22Rv1 (cell line): ENCODE results near the gene SLC4A1.

Experiments used
- ZFX ChIP-seq: fragments of 450-650 bp; IDR thresholded peaks from 2 replicates; pipeline ENCODE4 v1.6.1; 2017; ENCODE audit warnings: antibody characterized with exemption, borderline replicate concordance
- TF ChIP-seq, protein P1 (sequence below): fragments of 450-650 bp; IDR thresholded peaks from 2 replicates; pipeline ENCODE4 v1.5.1; 2017; ENCODE audit warnings: mild to moderate bottlenecking

DNA sequence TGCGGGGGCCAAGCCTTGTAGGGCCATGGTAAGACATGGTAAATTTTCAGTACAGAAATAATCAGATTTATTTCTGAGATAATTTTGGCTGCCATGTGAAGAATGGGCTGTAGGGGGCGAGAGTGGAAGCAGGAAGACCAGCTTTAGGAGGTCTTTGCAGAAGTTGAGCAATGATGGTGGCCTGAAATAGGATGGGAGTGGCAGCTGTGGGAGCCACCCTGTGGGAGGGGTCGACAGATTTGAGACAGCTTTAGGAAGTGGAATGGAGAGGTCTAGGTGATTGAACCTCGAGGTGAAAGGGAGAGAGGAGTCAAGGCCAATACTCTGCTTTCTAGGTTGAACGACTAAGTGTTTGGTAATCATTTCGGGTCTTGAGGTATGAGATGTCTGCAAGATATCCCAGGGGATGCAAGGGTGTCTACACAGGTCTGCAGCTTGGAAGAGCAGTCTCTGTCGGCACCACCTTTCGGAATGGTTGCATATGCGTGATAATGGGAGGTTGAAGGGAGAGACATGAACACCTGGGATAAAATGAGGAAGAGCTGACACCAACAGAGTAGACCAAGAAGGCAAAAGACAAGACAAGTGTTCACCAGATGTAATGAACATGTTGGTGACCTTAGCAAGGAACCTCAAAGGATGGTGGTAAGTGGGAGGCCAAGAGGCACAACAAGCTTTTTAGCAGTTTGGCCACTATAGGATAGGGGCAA lies 64.0 kb downstream of the SLC4A1 start:
- TF ChIP-seq, protein P1, sequence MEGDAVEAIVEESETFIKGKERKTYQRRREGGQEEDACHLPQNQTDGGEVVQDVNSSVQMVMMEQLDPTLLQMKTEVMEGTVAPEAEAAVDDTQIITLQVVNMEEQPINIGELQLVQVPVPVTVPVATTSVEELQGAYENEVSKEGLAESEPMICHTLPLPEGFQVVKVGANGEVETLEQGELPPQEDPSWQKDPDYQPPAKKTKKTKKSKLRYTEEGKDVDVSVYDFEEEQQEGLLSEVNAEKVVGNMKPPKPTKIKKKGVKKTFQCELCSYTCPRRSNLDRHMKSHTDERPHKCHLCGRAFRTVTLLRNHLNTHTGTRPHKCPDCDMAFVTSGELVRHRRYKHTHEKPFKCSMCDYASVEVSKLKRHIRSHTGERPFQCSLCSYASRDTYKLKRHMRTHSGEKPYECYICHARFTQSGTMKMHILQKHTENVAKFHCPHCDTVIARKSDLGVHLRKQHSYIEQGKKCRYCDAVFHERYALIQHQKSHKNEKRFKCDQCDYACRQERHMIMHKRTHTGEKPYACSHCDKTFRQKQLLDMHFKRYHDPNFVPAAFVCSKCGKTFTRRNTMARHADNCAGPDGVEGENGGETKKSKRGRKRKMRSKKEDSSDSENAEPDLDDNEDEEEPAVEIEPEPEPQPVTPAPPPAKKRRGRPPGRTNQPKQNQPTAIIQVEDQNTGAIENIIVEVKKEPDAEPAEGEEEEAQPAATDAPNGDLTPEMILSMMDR, result peak; percentile 87
- no peak for TF ChIP-seq ZFX
